Mammary microvascular endothelial cell (primary cell): Measurements from ENCODE around the gene SIRT7. TPM values are rescaled to one million over a fixed set of nuclear protein-coding genes. Genes with fewer than 3 reads are reported as not detected.

Experiments used
- total RNA-seq: library from RNA; depleted of rRNA; stranded (reverse); fragments of >200 nt; gene quantifications from 2 replicates; pipeline ENCODE4 v1.2.3, GENCODE V29; 2015

SIRT7 gene
- total RNA-seq, result 15.3 and 18.3 TPM in 2 replicates

GRCh38 chr17:81917565-81918332 is at the start of gene SIRT7:
Gene SIRT7 (minus strand): TSS chr17:81918176. CDS start chr17:81918131, 45 bp downstream.

GRCh38 chr17:81961087-81961511 is 43.1 kb upstream of the SIRT7 start, which contains the start of gene NOTUM:
Gene NOTUM (minus strand): TSS chr17:81961187. CDS start chr17:81960909, 278 bp downstream.

GRCh38 chr17:81947189-81947588 is 29.2 kb upstream of the SIRT7 start, which contains the start of gene MYADML2:
Gene MYADML2 (minus strand): TSS chr17:81947233. CDS start chr17:81941741, 5,492 bp downstream.

GRCh38 chr17:81927653-81928543 is 9.9 kb upstream of the SIRT7 start, which contains the start of gene MAFG:
Gene MAFG (minus strand): TSS chr17:81927735. CDS start chr17:81923185, 4,550 bp downstream.

GRCh38 chr17:81911277-81911961 is 6.6 kb downstream of the SIRT7 start, which contains the start of gene PCYT2:
Gene PCYT2 (minus strand): TSS chr17:81911399. CDS start chr17:81911355, 44 bp downstream.

GRCh38 chr17:81902023-81902652 is 15.8 kb downstream of the SIRT7 start, which contains the start of gene NPB:
Gene NPB (plus strand): TSS chr17:81902238. CDS start chr17:81902278, 40 bp downstream.

GRCh38 chr17:81870981-81871386 is 47.0 kb downstream of the SIRT7 start, which contains the start of gene ARHGDIA:
Gene ARHGDIA (minus strand): TSS chr17:81871337. CDS start chr17:81869930, 1,407 bp downstream.

Other genes starting within 250 kb of the SIRT7 start
- gene ARL16, start 234.4 kb downstream of the SIRT7 start, total RNA-seq, result 35.6 and 36.0 TPM in 2 replicates
- 124 and 135 TPM in 2 replicates for gene HGS, start 234.2 kb downstream of the SIRT7 start, total RNA-seq
- gene MRPL12, start 214.8 kb downstream of the SIRT7 start, total RNA-seq, result 145 and 156 TPM in 2 replicates
- gene SLC25A10, start 205.9 kb downstream of the SIRT7 start, total RNA-seq, result 27.1 and 32.0 TPM in 2 replicates
- not detected in 2 replicates for gene GCGR, start 114.0 kb downstream of the SIRT7 start, total RNA-seq
- gene MCRIP1, start 84.9 kb downstream of the SIRT7 start, total RNA-seq, result 88.9 and 104 TPM in 2 replicates
- gene PPP1R27, start 83.1 kb downstream of the SIRT7 start, total RNA-seq, result not detected in 2 replicates
- gene P4HB, start 57.6 kb downstream of the SIRT7 start, total RNA-seq, result 1,689 and 1,862 TPM in 2 replicates
- 405 and 442 TPM in 2 replicates for gene ARHGDIA, start 46.8 kb downstream of the SIRT7 start, total RNA-seq
- gene ALYREF, start 26.6 kb downstream of the SIRT7 start, total RNA-seq, result 270 and 274 TPM in 2 replicates
- gene ANAPC11, start 26.5 kb downstream of the SIRT7 start, total RNA-seq, result 259 and 262 TPM in 2 replicates
- 0.54 and 1.3 TPM in 2 replicates for gene NPB, start 15.9 kb downstream of the SIRT7 start, total RNA-seq
- gene PCYT2, start 6.8 kb downstream of the SIRT7 start, total RNA-seq, result 51.8 and 57.0 TPM in 2 replicates
- 22.3 and 23.3 TPM in 2 replicates for gene MAFG, start 9.6 kb upstream of the SIRT7 start, total RNA-seq
- 52.5 and 73.9 TPM in 2 replicates for gene PYCR1, start 19.1 kb upstream of the SIRT7 start, total RNA-seq
- not detected in 2 replicates for gene MYADML2, start 29.1 kb upstream of the SIRT7 start, total RNA-seq
- gene NOTUM, start 43.0 kb upstream of the SIRT7 start, total RNA-seq, result not detected in 2 replicates
- 20.9 and 21.3 TPM in 2 replicates for gene ASPSCR1, start 59.5 kb upstream of the SIRT7 start, total RNA-seq
- gene CENPX, start 104.7 kb upstream of the SIRT7 start, total RNA-seq, result 130 TPM in 2 replicates
- gene LRRC45, start 105.1 kb upstream of the SIRT7 start, total RNA-seq, result 25.1 and 29.3 TPM in 2 replicates
- gene RAC3, start 113.5 kb upstream of the SIRT7 start, total RNA-seq, result 15.5 and 16.5 TPM in 2 replicates
- 114 and 147 TPM in 2 replicates for gene DCXR, start 119.5 kb upstream of the SIRT7 start, total RNA-seq
- 28.5 and 30.8 TPM in 2 replicates for gene RFNG, start 133.6 kb upstream of the SIRT7 start, total RNA-seq
- gene GPS1, start 133.7 kb upstream of the SIRT7 start, total RNA-seq, result 116 and 127 TPM in 2 replicates
- 81.1 and 101 TPM in 2 replicates for gene DUS1L, start 147.6 kb upstream of the SIRT7 start, total RNA-seq
- gene FASN, start 180.1 kb upstream of the SIRT7 start, total RNA-seq, result 169 and 174 TPM in 2 replicates